GM12801 (cell line): ENCODE results near the gene SNX3.

Experiments
- CTCF ChIP-seq: IDR thresholded peaks from one replicate; pipeline ENCODE4 v1.5.1; 2011; ENCODE audit warnings: control low read depth; ENCODE audit not compliant: insufficient read length; ENCODE audit errors: extremely low read depth

SNX3 gene

GRCh38 chr6:108176281-108177089 is 84.4 kb downstream of the SNX3 start:
- TF ChIP-seq CTCF, result no peak

GRCh38 chr6:108175592-108176279 is 85.1 kb downstream of the SNX3 start:
- TF ChIP-seq CTCF, result no peak

GRCh38 chr6:108175176-108175591 is 85.7 kb downstream of the SNX3 start:
- TF ChIP-seq CTCF, result no peak

- TF ChIP-seq CTCF, result no peak
Observed at GRCh38 chr6:108174371-108175175, 86.3 kb downstream of the SNX3 start.

- TF ChIP-seq CTCF, result no peak
Observed at GRCh38 chr6:108171918-108172516, 88.8 kb downstream of the SNX3 start.

- TF ChIP-seq CTCF, result no peak
Observed at GRCh38 chr6:108171291-108171917, 89.4 kb downstream of the SNX3 start.
